Measurements from ENCODE around the gene DCST2. TPM values are rescaled to one million over a fixed set of nuclear protein-coding genes. Genes with fewer than 3 reads are reported as not detected.

The DCST2 gene
- total and polyA plus RNA-seq, 9 of the 15 experiments (the other 6 are each of a cell fraction or from before 2014, with no cell fraction given) = 0.09 to 0.49 (median 0.11) TPM; not detected in 3

DNA sequence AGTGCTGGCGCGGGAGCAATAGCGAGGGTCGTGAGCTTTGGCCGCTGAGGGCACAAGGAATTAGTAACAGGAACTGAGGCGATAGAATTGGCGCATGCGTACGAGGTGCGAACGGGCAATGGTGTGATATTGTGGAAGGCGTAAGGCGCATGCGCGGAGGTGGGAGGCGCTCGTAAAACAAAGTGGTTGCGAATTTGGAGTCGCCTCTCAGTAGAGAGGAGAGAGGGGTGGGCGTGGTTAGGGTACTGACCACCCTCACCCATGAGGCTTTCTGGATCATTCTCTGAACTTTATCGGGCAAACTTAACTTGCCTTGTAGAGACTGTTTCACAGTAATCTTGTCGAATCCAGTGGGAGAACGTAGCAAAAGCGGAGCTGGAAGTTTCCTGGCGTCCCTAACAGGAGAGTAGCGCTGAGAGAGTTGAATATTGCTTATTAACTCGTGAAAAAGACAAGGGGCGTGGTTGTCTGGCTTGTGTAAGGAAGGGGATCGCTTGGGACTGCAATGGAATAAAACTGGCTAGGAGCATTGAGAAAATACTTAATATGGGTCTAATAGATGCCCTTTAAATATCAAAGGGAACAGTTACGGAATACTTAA lies 58.7 kb downstream of the DCST2 start (continued):
- TF ChIP-seq ZNF507 (tag; conservative IDR thresholded peaks at IDR 0.05) = no peak
- TF ChIP-seq BCOR (IDR thresholded peaks at IDR 0.05) = no peak
- TF ChIP-seq POLR2H (tag; IDR thresholded peaks at IDR 0.05; ENCODE audit: low read depth) = peak; percentile 32
- 0 out of 4 replicates have a peak, but pooled peaks of 1 of the 2 experiments have one; percentile 7 for TF ChIP-seq RAD21 (CRISPR knock-in tag; conservative IDR thresholded peaks at IDR 0.05 in 1 of 2, IDR thresholded peaks at IDR 0.05 in 1 of 2)
- peak; percentile 76; the same call in 1 of the 2 replicates for TF ChIP-seq RNF2 (IDR thresholded peaks at IDR 0.05)
- TF ChIP-seq THAP12 (CRISPR knock-in tag; IDR thresholded peaks at IDR 0.05) = peak; percentile 81
- TF ChIP-seq CEBPG (CRISPR knock-in tag; IDR thresholded peaks at IDR 0.05) = peak; percentile 8; the same call in 1 of the 2 replicates
- TF ChIP-seq CEBPG (tag; conservative IDR thresholded peaks at IDR 0.05 in 1 of 2, IDR thresholded peaks at IDR 0.05 in 1 of 2) = no peak
- TF ChIP-seq ZZZ3 (IDR thresholded peaks at IDR 0.05) = no peak
- TF ChIP-seq ZKSCAN1 (IDR thresholded peaks at IDR 0.05; ENCODE audit: low read depth, low read length) = peak; percentile 19; the same call in 1 of the 2 replicates
- TF ChIP-seq FOXK1 (CRISPR knock-in tag; IDR thresholded peaks at IDR 0.05; ENCODE audit: borderline replicate concordance) = peak; percentile 56; the same call in 1 of the 2 replicates
- no peak for TF ChIP-seq CXXC5 (CRISPR knock-in tag; IDR thresholded peaks at IDR 0.05)
- no peak for TF ChIP-seq PURB (CRISPR knock-in tag; IDR thresholded peaks at IDR 0.05; ENCODE audit: low read depth)
- TF ChIP-seq SRSF1 (IDR thresholded peaks at IDR 0.05; ENCODE audit: low read depth, low read length) = no peak
- TF ChIP-seq ZNF41 (CRISPR knock-in tag; conservative IDR thresholded peaks at IDR 0.05) = peak; percentile 35; the same call in 1 of the 2 replicates
- TF ChIP-seq, protein P1, sequence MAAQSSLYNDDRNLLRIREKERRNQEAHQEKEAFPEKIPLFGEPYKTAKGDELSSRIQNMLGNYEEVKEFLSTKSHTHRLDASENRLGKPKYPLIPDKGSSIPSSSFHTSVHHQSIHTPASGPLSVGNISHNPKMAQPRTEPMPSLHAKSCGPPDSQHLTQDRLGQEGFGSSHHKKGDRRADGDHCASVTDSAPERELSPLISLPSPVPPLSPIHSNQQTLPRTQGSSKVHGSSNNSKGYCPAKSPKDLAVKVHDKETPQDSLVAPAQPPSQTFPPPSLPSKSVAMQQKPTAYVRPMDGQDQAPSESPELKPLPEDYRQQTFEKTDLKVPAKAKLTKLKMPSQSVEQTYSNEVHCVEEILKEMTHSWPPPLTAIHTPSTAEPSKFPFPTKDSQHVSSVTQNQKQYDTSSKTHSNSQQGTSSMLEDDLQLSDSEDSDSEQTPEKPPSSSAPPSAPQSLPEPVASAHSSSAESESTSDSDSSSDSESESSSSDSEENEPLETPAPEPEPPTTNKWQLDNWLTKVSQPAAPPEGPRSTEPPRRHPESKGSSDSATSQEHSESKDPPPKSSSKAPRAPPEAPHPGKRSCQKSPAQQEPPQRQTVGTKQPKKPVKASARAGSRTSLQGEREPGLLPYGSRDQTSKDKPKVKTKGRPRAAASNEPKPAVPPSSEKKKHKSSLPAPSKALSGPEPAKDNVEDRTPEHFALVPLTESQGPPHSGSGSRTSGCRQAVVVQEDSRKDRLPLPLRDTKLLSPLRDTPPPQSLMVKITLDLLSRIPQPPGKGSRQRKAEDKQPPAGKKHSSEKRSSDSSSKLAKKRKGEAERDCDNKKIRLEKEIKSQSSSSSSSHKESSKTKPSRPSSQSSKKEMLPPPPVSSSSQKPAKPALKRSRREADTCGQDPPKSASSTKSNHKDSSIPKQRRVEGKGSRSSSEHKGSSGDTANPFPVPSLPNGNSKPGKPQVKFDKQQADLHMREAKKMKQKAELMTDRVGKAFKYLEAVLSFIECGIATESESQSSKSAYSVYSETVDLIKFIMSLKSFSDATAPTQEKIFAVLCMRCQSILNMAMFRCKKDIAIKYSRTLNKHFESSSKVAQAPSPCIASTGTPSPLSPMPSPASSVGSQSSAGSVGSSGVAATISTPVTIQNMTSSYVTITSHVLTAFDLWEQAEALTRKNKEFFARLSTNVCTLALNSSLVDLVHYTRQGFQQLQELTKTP (IDR thresholded peaks at IDR 0.05; ENCODE audit: low read depth in 1 of 2, partially characterized antibody in 2 of 2) = peak in 1 of 2 experiments; percentile 19
- TF ChIP-seq CBFA2T3 (IDR thresholded peaks at IDR 0.05) = no peak
- TF ChIP-seq SIX5 (IDR thresholded peaks at IDR 0.05; ENCODE audit: borderline replicate concordance in 1 of 2, insufficient read depth in 1 of 2, low read depth in 1 of 2, low read length in 2 of 2) = no peak
- peak; percentile 76 for TF ChIP-seq PML (IDR thresholded peaks at IDR 0.05; ENCODE audit: low read length)
- TF ChIP-seq HNRNPUL1 (IDR thresholded peaks at IDR 0.05; ENCODE audit: low read length) = no peak
- peak; percentile 86 for TF ChIP-seq TBP (optimal IDR thresholded peaks at IDR 0.05; ENCODE audit: low read depth, low read length)
- TF ChIP-seq SUPT5H (IDR thresholded peaks at IDR 0.05) = peak; percentile 82
- peak; percentile 16; the same call in 1 of the 2 replicates for TF ChIP-seq CTBP1 (IDR thresholded peaks at IDR 0.05; ENCODE audit: borderline replicate concordance)

All from K562 (cell line).